PC-3 (cell line): ENCODE measurements around the gene DPAGT1.
A peak's percentile ranks its signal among the peaks of the same experiment; 100 is the strongest.

ENCODE experiments used
- EZH2 ChIP-seq: fragments of 300-600 bp; sonication (generic); IDR thresholded peaks from one replicate; pipeline ENCODE4 v1.6.1; 2017; ENCODE audit warnings: antibody characterized with exemption, mild to moderate bottlenecking, low read length; ENCODE audit not compliant: unreplicated experiment
- TF ChIP-seq, protein P1 (sequence below): fragments of 300-600 bp; sonication (generic); conservative IDR thresholded peaks from 2 replicates; pipeline ENCODE4 v1.5.1; 2017; ENCODE audit warnings: antibody characterized with exemption, low read depth, mild to moderate bottlenecking, low read length

DNA sequence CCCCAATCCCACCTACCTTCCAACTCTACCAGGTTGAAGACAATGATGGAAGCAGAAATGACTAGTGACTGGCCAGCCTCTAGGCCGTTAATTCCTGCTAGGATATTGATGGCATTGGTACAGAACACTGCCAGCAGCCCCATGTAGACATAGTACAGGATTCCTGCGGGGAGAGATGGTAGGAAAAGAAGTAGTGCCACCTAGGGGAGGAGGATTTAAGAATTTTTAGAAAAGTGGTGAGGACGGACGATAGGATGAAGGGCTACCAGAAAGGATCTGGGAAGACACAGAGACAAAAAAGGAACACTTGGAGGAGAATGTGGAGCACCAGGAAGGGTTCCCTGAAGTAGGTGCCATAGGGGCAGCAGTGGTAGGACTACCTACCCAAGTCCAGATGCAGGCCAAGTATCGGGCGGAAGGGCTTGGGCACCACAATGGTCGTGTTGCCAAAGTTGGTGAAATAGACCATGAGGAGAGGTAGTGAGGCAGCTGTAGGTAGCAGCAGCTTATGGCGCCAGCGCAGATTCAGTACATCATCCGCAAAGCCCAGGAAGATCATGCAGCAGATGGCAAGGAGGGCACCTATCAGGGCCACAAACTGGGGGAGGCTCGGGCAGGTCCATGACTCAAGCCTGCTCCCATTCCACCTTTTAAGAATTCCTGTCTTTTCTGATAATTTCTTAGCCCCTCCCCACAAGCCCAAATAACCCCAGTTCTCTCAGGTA is 1.2 kb downstream of the DPAGT1 start:
- TF ChIP-seq EZH2: no peak
- TF ChIP-seq, protein P1, sequence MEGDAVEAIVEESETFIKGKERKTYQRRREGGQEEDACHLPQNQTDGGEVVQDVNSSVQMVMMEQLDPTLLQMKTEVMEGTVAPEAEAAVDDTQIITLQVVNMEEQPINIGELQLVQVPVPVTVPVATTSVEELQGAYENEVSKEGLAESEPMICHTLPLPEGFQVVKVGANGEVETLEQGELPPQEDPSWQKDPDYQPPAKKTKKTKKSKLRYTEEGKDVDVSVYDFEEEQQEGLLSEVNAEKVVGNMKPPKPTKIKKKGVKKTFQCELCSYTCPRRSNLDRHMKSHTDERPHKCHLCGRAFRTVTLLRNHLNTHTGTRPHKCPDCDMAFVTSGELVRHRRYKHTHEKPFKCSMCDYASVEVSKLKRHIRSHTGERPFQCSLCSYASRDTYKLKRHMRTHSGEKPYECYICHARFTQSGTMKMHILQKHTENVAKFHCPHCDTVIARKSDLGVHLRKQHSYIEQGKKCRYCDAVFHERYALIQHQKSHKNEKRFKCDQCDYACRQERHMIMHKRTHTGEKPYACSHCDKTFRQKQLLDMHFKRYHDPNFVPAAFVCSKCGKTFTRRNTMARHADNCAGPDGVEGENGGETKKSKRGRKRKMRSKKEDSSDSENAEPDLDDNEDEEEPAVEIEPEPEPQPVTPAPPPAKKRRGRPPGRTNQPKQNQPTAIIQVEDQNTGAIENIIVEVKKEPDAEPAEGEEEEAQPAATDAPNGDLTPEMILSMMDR: peak; percentile 92
